D721Med (cell line): Measurements from ENCODE around the gene SELENOF.

Experiments
- DNase-seq: peaks from one replicate; pipeline ENCODE4 v3.0.0; 2011; ENCODE audit warnings: low spot score; ENCODE audit not compliant: insufficient read length
- FAIRE-seq: peaks from 2 replicates; lab custom pipeline; 2011; peaks lifted over from hg19 to GRCh38; lab: Jason Lieb, UNC
- TF ChIP-seq, protein P1 (sequence below): IDR thresholded peaks from 2 replicates; pipeline ENCODE4 v1.5.1; 2012; ENCODE audit warnings: mild to moderate bottlenecking, control low read depth; ENCODE audit not compliant: insufficient read depth; ENCODE audit errors: missing control alignments

The SELENOF gene

DNA sequence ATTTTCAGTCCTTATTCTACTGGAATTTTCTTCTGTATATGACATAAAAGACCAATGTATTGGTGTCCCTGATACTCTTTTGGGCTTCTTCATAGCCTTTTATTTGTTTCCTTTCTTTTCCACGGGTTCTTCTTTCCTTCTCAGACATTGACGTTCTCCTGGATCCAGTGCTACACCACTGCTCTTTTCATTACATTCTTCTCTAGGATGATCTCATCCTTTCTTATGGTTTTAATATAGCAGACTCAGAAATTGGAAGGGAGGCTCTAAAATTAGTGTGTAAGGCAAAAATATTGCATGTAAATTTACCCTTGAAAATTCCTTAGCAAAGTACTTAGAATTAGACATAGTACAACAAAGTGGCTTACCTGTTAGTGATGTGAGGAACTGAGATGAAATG is 65.3 kb downstream of the SELENOF start:
- no peak for DNase-seq
- TF ChIP-seq, protein P1, sequence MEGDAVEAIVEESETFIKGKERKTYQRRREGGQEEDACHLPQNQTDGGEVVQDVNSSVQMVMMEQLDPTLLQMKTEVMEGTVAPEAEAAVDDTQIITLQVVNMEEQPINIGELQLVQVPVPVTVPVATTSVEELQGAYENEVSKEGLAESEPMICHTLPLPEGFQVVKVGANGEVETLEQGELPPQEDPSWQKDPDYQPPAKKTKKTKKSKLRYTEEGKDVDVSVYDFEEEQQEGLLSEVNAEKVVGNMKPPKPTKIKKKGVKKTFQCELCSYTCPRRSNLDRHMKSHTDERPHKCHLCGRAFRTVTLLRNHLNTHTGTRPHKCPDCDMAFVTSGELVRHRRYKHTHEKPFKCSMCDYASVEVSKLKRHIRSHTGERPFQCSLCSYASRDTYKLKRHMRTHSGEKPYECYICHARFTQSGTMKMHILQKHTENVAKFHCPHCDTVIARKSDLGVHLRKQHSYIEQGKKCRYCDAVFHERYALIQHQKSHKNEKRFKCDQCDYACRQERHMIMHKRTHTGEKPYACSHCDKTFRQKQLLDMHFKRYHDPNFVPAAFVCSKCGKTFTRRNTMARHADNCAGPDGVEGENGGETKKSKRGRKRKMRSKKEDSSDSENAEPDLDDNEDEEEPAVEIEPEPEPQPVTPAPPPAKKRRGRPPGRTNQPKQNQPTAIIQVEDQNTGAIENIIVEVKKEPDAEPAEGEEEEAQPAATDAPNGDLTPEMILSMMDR = no peak
- no peak for FAIRE-seq

DNA sequence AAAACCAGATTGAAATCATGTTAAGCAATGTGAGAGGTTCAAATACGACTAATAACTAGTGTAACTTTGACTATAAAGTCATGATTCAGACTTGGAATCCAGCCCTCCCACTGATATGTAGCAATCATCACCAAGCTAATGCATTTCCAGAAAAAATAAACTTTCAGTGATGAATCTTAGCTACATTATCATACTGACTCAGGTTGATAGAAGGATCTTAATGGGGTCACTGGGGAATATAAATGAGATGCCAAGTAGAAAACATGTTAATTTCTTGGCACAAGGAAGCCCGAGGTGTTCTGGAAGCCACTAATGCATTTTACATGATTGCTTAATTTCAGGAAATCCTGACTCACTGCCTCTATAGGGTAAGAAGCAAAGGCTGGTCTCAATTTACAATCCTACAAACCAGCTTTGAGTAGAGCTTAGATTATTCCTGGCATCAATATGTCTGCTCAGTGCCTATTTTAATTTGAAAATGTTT is 67.7 kb downstream of the SELENOF start:
- FAIRE-seq (no peak), DNase-seq (no peak)
- TF ChIP-seq, protein P1 = no peak

DNA sequence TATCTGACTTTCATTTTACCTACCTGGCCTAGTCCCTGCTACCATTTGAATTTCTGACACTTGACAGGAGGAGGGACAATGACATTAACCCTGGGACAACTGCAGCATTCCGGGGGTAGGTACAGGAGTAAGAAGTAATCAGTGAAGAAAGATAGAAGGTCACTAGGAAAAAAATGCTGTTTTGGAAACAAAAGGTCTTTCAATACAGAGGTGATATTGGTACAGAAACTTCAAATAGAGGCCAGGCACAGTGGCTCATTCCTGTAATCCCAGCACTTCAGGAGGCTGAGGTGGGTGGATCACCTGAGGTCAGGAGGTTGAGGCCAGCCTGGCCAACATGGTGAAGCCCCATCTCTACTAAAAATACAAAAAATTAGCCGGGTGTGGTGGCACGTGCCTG is 68.4 kb downstream of the SELENOF start:
- TF ChIP-seq, protein P1 = no peak
- DNase-seq (no peak), FAIRE-seq (no peak)

DNA sequence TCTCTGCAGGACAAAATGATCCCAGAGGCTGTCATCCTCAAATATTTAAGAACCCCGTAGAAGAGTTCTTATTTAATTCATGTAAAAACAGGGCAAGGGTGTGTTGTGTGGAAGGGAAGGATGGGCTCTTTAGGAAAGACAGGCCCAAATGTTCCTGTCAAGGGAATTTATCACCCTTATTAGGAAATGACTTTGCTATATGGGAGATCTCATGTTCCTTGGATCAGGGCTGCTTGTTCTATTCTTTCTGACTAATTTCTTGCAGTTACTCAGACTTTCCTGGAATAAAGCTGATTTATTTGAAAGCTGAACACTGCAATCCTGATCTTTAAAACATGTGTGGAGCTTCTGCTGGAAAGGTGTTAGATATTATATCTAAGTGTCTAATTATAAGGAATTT is 72.8 kb downstream of the SELENOF start:
- TF ChIP-seq, protein P1 = no peak
- FAIRE-seq (no peak), DNase-seq (no peak)

DNA sequence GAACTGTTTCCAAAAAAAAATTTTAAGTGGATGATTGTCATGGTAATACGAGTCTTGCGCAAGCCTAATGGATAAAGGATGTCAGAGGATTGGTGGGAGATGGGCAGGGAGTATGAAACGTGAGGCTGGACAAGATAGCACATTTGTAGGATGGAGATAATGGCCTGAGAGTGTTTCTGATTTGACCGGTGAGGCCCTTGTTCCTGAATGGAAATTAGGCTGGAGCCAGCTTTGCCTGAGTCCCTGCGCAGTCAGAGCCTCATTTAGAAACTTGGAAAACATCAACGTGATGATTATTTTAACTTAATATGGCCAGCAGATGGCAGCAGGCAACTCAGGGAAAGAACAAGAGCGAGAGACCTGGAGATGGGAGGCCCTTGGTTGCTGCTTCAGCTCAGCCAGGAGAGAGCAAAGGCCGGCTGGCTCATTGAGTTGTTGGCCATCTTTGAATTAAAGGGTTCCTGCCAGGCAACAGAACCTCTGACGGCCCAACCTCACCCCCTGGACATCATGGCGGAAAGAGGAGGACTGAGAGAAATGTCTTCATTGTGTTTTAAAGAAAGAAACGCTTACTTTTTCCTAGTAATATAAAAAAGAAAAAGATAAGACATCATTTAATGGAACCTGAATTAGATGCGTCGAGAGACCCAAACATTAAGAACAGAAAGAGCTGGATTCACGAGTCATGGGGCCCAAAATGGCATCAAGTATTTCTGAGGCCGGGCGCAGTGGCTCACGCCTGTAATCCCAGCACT is 80.3 kb downstream of the SELENOF start:
- TF ChIP-seq, protein P1 = peak; percentile 82
- peak; percentile 78 for DNase-seq
- FAIRE-seq = peak; percentile 41

GRCh38 chr1:86832433-86832832 is 81.5 kb downstream of the SELENOF start:
- TF ChIP-seq, protein P1 = no peak
- DNase-seq (no peak), FAIRE-seq (no peak)

GRCh38 chr1:86829321-86829720 is 84.6 kb downstream of the SELENOF start:
- FAIRE-seq = no peak
- TF ChIP-seq, protein P1 = no peak
- no peak for DNase-seq
